HepG2 (cell line): ENCODE data around the gene STK40. TPM values are rescaled to one million over a fixed set of nuclear protein-coding genes. Genes with fewer than 3 reads are reported as not detected.
A peak's percentile ranks its signal among the peaks of the same experiment; 100 is the strongest.

ENCODE experiments used
- ATAC-seq: fragments of 200-7000 bp; cut with Tn5 transposase; 3 replicates; pipeline ENCODE4 v1.9.1; 2020; ENCODE audit warnings: mild to moderate bottlenecking, moderate library complexity
- BruUV-seq: library from RNA; stranded (reverse); fragments of 400-500 nt; replicated peaks from 2 replicates; lab custom pipeline; 2021; lab: Mats Ljungman, UMichigan
- CTCF ChIA-PET: fragments of 300-600 bp; formaldehyde crosslinking; extraction: SDS; loops from one replicate; lab custom pipeline; 2021; ENCODE audit warnings: low total read pairs, inconsistent platforms, low intra/inter-chr PET ratio; lab: Yijun Ruan, JAX
- POLR2A ChIA-PET: fragments of 350-600 bp; sonication (Branson Sonifier 250); formaldehyde crosslinking; loops from one replicate; lab custom pipeline; 2020; ENCODE audit warnings: antibody characterized with exemption, inconsistent platforms; lab: Yijun Ruan, JAX
- DNase-seq: peaks from one replicate; pipeline ENCODE4 v3.0.0-alpha.2; 2015; ENCODE audit warnings: low spot score
- FAIRE-seq: peaks from 3 replicates; lab custom pipeline; 2011; peaks lifted over from hg19 to GRCh38; lab: Jason Lieb, UNC
- H2AFZ ChIP-seq: one replicate; pipeline ENCODE4 v1.6.1; 2011; ENCODE audit warnings: low read length, inconsistent platforms
- H3K27ac ChIP-seq: fragments of 300-600 bp; 3 replicates; pipeline ENCODE4 v1.8.0; 2011; ENCODE audit warnings: mixed run types, mild to moderate bottlenecking, mixed read lengths, low read length, inconsistent platforms; ENCODE audit not compliant: insufficient read depth; ENCODE audit errors: extremely low read length
- H3K27me3 ChIP-seq, 2 experiments: fragments of 200-600 bp in 1 of 2; 2 replicates in 1 of 2; 3 replicates in 1 of 2; pipeline versions ENCODE4 v1.6.0 to v1.8.0; 2011; ENCODE audit warnings: low read length in 2 of 2, mild to moderate bottlenecking in 2 of 2, moderate library complexity in 2 of 2, inconsistent platforms in 1 of 2; ENCODE audit not compliant: insufficient read depth in 2 of 2, control insufficient read depth in 1 of 2
- H3K36me3 ChIP-seq, 2 experiments: fragments of 200-600 bp in 1 of 2; replicated peaks in 1 of 2; 2 replicates in 1 of 2; 3 replicates in 1 of 2; pipeline versions ENCODE4 v1.5.1 to v1.8.0; 2011; ENCODE audit warnings: low read length in 2 of 2, inconsistent platforms in 1 of 2; ENCODE audit not compliant: insufficient read depth in 2 of 2, control insufficient read depth in 1 of 2
- H3K4me1 ChIP-seq: 2 replicates; pipeline ENCODE4 v1.5.1; 2012; ENCODE audit warnings: low read length, inconsistent platforms; ENCODE audit not compliant: insufficient read depth
- H3K4me2 ChIP-seq: 2 replicates; pipeline ENCODE4 v1.6.0; 2011; ENCODE audit warnings: low read depth, low read length, inconsistent platforms
- H3K4me3 ChIP-seq, 3 experiments: fragments of 200-600 bp in 1 of 3; sonication (generic), shearing (Covaris generic) in 1 of 3; replicated peaks in 1 of 3; 2 replicates each; pipeline ENCODE4 v1.5.1; 2011 to 2016; ENCODE audit warnings: low read length in 3 of 3, inconsistent platforms in 2 of 3, low read depth in 2 of 3, mild to moderate bottlenecking in 2 of 3, control low read depth in 1 of 3, mixed read lengths in 1 of 3; ENCODE audit not compliant: insufficient read depth in 1 of 3
- H3K79me2 ChIP-seq: one replicate; pipeline ENCODE4 v1.6.1; 2011; ENCODE audit warnings: low read length, inconsistent platforms; ENCODE audit not compliant: insufficient read depth
- H3K9ac ChIP-seq: 2 replicates; pipeline ENCODE4 v1.6.0; 2011; ENCODE audit warnings: mild to moderate bottlenecking, low read depth, low read length, inconsistent platforms; ENCODE audit not compliant: insufficient read depth
- H3K9me3 ChIP-seq: 2 replicates; pipeline ENCODE4 v1.5.1; 2012; ENCODE audit warnings: mild to moderate bottlenecking, low read length
- H4K20me1 ChIP-seq: 2 replicates; pipeline ENCODE4 v1.6.0; 2011; ENCODE audit warnings: inconsistent platforms, mild to moderate bottlenecking, low read length, moderate library complexity; ENCODE audit not compliant: insufficient read depth
- KLF13 ChIP-seq: sonication (generic); formaldehyde crosslinking; IDR thresholded peaks from 2 replicates; pipeline ENCODE4 v1.4.0; 2020; ENCODE audit warnings: mild to moderate bottlenecking, missing genetic modification reagents
- PRPF4 ChIP-seq: fragments of 200-400 bp; formaldehyde crosslinking; IDR thresholded peaks from 2 replicates; pipeline ENCODE4 v1.6.1; 2016; ENCODE audit warnings: low read length, low read depth; ENCODE audit not compliant: poor library complexity, severe bottlenecking
- ZBTB46 ChIP-seq: sonication (generic); formaldehyde crosslinking; IDR thresholded peaks from 2 replicates; pipeline ENCODE4 v1.4.0; 2020; ENCODE audit warnings: mild to moderate bottlenecking, missing genetic modification reagents, borderline replicate concordance
- ZFP90 ChIP-seq: sonication (generic); formaldehyde crosslinking; IDR thresholded peaks from 2 replicates; pipeline ENCODE4 v1.8.0; 2022; ENCODE audit warnings: missing genetic modification reagents, mild to moderate bottlenecking, inconsistent platforms, borderline replicate concordance
- WGBS: methylation state at CpG from one replicate; pipeline ENCODE4 v1.1.6; 2017; ENCODE audit warnings: low lambda C conversion rate; 5-methylcytosine and 5-hydroxymethylcytosine counted together
- in situ Hi-C: cut with HindIII; loops from 2 replicates; pipeline ENCODE4 v1.10.0; 2017; ENCODE audit warnings: low pct_unique_long_range_greater_than_20kb; ENCODE audit not compliant: extremely low pct_ligation_motif_present
- intact Hi-C: fragments of 100-400 bp; cut with micrococcal nuclease; formaldehyde crosslinking; loops from one replicate; pipeline ENCODE4 v1.10.0; 2022; ENCODE audit not compliant: unreplicated experiment
- polyA plus RNA-seq, 8 experiments: library from polyadenylated mRNA; depleted of rRNA in 3 of 8; stranded (reverse) in 7 of 8; unstranded in 1 of 8; fragments of >200 nt; fragmentation: Illumina TruSeq in 4 of 8; extraction: Trizol in 4 of 8; gene quantifications; 2 replicates each; pipeline versions ENCODE4 v1.2.1 to v1.2.3, GENCODE V29; 2011 to 2016; ENCODE audit warnings: low read depth in 4 of 8, missing spikeins in 1 of 8, mixed read lengths in 1 of 8; ENCODE audit not compliant: insufficient read depth in 1 of 8
- total RNA-seq, 5 experiments: library from RNA; depleted of rRNA; stranded (reverse); fragments of >200 nt; fragmentation: Illumina TruSeq; extraction: Trizol; gene quantifications; 2 replicates each; pipeline ENCODE4 v1.2.3, GENCODE V29; 2016; ENCODE audit warnings: low read depth in 1 of 5
- TF ChIP-seq, protein P1 (sequence below): sonication (generic); formaldehyde crosslinking; IDR thresholded peaks from 2 replicates; pipeline ENCODE4 v1.5.0; 2020; ENCODE audit warnings: mild to moderate bottlenecking, missing genetic modification reagents, borderline replicate concordance
- TF ChIP-seq, protein P2 (sequence below): sonication (generic); formaldehyde crosslinking; IDR thresholded peaks from 2 replicates; pipeline ENCODE4 v1.5.0; 2020; ENCODE audit warnings: missing genetic modification reagents
- TF ChIP-seq, protein P3 (sequence below): sonication (generic); formaldehyde crosslinking; IDR thresholded peaks from 2 replicates; pipeline ENCODE4 v1.5.1; 2020; ENCODE audit warnings: mild to moderate bottlenecking, missing genetic modification reagents, moderate library complexity

STK40 gene
- total and polyA plus RNA-seq, 2 of the 13 experiments (the other 11 are each of a cell fraction or from before 2014, with no cell fraction given): 33.8 to 35.1 TPM

DNA sequence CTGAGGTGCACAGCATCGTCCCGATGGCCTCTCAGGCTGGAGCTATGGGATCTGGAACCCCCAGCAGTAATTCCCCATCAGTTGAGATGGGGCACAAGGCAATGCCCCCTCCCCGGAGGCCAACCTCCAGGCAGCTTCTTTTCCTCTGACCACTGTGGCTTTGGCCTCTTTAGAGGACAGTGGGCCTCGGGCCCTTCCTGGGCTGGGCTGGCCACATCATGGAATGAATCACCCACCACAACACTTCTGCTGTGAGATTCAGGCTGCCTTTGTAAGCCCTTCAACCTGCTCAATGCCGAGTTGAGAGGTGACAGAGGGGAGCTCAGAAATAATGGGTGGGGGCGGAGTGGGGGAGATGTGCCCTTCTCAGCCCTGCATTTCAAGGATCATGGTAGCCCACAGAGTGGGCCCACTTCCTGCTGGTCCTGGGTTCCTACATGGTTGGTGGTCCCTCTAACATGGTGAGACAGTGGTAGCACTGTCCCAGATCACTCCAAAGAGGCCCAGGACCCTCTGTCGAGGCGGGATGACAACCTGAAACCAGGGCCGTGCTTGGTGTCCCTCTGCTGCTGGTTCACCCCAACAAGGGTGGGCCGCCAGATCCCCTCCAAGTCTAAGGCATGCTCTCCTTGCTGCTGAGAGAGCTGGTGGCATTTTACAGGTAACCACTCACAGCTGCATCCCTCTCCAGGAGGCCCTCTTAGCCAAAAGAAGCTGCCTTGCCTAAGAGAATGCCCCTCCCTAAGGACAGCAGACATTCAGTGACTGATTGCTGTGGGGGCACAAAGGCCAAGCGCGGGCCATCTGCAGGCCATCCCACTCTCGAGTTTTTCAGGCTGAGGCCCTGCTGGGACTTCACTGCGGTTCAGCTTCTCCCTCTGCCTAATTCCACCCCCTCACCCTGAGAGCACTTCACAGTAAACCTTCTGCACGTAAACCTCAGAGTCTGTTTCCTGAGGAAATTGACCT lies 32.5 kb downstream of the STK40 start:
- ChIA-PET POLR2A (interaction anchor here (0.5 to 1.2 kb wide), 2 partner anchors 29 to 58 kb away, joined by 3 read pairs; partner anchors contain the start of gene EVA1B), CTCF (no interaction called here)
- no peaks in the 10 kb centered on the region for H4K20me1 ChIP-seq
- H3K27ac ChIP-seq: peak overlapping the region; percentile 50
- peak; percentile 13 for ATAC-seq
- peaks cover 34 to 64% of the 10 kb centered on the region in 2 experiments for H3K36me3 ChIP-seq
- in situ Hi-C loops (no loop called here), intact Hi-C loops (no loop called here)
- H3K79me2 ChIP-seq: no peaks in the 10 kb centered on the region
- H2AFZ ChIP-seq: no peak overlapping the region
- peaks cover 50% of the 10 kb centered on the region for H3K4me1 ChIP-seq
- BruUV-seq: no TSS peak
- no peaks in the 10 kb centered on the region for H3K9me3 ChIP-seq
- H3K4me3 ChIP-seq: 0 out of 6 replicates have a peak overlapping the region, but pooled peaks of 1 of the 3 experiments have one; percentile 19
- peak overlapping the region; percentile 53 for H3K4me2 ChIP-seq
- FAIRE-seq: no peak
- H3K27me3 ChIP-seq: no peaks in the 10 kb centered on the region
- no peak overlapping the region for H3K9ac ChIP-seq
- DNase-seq: no peak
- WGBS: 90% methylated on average over 7 of the region's 15 CpGs
- TF ChIP-seq ZFP90 (CRISPR knock-in tag) (0 out of 2 replicates have a peak, but pooled peaks have one; percentile 27), ZBTB46 (CRISPR knock-in tag) (no peak), KLF13 (CRISPR knock-in tag) (no peak), PRPF4 (no peak)
- TF ChIP-seq, protein P1, sequence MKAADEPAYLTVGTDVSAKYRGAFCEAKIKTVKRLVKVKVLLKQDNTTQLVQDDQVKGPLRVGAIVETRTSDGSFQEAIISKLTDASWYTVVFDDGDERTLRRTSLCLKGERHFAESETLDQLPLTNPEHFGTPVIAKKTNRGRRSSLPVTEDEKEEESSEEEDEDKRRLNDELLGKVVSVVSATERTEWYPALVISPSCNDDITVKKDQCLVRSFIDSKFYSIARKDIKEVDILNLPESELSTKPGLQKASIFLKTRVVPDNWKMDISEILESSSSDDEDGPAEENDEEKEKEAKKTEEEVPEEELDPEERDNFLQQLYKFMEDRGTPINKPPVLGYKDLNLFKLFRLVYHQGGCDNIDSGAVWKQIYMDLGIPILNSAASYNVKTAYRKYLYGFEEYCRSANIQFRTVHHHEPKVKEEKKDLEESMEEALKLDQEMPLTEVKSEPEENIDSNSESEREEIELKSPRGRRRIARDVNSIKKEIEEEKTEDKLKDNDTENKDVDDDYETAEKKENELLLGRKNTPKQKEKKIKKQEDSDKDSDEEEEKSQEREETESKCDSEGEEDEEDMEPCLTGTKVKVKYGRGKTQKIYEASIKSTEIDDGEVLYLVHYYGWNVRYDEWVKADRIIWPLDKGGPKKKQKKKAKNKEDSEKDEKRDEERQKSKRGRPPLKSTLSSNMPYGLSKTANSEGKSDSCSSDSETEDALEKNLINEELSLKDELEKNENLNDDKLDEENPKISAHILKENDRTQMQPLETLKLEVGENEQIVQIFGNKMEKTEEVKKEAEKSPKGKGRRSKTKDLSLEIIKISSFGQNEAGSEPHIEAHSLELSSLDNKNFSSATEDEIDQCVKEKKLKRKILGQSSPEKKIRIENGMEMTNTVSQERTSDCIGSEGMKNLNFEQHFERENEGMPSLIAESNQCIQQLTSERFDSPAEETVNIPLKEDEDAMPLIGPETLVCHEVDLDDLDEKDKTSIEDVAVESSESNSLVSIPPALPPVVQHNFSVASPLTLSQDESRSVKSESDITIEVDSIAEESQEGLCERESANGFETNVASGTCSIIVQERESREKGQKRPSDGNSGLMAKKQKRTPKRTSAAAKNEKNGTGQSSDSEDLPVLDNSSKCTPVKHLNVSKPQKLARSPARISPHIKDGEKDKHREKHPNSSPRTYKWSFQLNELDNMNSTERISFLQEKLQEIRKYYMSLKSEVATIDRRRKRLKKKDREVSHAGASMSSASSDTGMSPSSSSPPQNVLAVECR (CRISPR knock-in tag): 0 out of 2 replicates have a peak, but pooled peaks have one; percentile 29
- TF ChIP-seq, protein P2, sequence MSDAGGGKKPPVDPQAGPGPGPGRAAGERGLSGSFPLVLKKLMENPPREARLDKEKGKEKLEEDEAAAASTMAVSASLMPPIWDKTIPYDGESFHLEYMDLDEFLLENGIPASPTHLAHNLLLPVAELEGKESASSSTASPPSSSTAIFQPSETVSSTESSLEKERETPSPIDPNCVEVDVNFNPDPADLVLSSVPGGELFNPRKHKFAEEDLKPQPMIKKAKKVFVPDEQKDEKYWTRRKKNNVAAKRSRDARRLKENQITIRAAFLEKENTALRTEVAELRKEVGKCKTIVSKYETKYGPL (CRISPR knock-in tag): no peak
- TF ChIP-seq, protein P3, sequence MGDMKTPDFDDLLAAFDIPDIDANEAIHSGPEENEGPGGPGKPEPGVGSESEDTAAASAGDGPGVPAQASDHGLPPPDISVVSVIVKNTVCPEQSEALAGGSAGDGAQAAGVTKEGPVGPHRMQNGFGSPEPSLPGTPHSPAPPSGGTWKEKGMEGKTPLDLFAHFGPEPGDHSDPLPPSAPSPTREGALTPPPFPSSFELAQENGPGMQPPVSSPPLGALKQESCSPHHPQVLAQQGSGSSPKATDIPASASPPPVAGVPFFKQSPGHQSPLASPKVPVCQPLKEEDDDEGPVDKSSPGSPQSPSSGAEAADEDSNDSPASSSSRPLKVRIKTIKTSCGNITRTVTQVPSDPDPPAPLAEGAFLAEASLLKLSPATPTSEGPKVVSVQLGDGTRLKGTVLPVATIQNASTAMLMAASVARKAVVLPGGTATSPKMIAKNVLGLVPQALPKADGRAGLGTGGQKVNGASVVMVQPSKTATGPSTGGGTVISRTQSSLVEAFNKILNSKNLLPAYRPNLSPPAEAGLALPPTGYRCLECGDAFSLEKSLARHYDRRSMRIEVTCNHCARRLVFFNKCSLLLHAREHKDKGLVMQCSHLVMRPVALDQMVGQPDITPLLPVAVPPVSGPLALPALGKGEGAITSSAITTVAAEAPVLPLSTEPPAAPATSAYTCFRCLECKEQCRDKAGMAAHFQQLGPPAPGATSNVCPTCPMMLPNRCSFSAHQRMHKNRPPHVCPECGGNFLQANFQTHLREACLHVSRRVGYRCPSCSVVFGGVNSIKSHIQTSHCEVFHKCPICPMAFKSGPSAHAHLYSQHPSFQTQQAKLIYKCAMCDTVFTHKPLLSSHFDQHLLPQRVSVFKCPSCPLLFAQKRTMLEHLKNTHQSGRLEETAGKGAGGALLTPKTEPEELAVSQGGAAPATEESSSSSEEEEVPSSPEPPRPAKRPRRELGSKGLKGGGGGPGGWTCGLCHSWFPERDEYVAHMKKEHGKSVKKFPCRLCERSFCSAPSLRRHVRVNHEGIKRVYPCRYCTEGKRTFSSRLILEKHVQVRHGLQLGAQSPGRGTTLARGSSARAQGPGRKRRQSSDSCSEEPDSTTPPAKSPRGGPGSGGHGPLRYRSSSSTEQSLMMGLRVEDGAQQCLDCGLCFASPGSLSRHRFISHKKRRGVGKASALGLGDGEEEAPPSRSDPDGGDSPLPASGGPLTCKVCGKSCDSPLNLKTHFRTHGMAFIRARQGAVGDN (CRISPR knock-in tag): peak; percentile 78
